Measurements from ENCODE around the gene ENKUR.

GRCh38 chr10:24991298-24991697 is 24.7 kb downstream of the ENKUR start:
- TF ChIP-seq, protein P1, sequence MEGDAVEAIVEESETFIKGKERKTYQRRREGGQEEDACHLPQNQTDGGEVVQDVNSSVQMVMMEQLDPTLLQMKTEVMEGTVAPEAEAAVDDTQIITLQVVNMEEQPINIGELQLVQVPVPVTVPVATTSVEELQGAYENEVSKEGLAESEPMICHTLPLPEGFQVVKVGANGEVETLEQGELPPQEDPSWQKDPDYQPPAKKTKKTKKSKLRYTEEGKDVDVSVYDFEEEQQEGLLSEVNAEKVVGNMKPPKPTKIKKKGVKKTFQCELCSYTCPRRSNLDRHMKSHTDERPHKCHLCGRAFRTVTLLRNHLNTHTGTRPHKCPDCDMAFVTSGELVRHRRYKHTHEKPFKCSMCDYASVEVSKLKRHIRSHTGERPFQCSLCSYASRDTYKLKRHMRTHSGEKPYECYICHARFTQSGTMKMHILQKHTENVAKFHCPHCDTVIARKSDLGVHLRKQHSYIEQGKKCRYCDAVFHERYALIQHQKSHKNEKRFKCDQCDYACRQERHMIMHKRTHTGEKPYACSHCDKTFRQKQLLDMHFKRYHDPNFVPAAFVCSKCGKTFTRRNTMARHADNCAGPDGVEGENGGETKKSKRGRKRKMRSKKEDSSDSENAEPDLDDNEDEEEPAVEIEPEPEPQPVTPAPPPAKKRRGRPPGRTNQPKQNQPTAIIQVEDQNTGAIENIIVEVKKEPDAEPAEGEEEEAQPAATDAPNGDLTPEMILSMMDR (IDR thresholded peaks at IDR 0.05): no peak
- no peak for TF ChIP-seq POLR2AphosphoS5 (IDR thresholded peaks at IDR 0.05; ENCODE audit: low read depth, low read length)
- no peak for TF ChIP-seq REST (IDR thresholded peaks at IDR 0.05; ENCODE audit: insufficient read depth in 1 of 2, low read depth in 2 of 2, low read length in 1 of 2)
